DMS79 (cell line): ENCODE measurements around the gene LMOD1.

Experiments
- DNase-seq: peaks from one replicate; lab custom pipeline; 2025; lab: John Stamatoyannopoulos, UW

The LMOD1 gene

GRCh38 chr1:201891451-201892045 is 54.8 kb downstream of the LMOD1 start:
- DNase-seq = no peak

- no peak for DNase-seq
Measured at GRCh38 chr1:201890806-201891450, 55.4 kb downstream of the LMOD1 start.

GRCh38 chr1:201890223-201890622 is 56.1 kb downstream of the LMOD1 start:
- DNase-seq = no peak

DNA sequence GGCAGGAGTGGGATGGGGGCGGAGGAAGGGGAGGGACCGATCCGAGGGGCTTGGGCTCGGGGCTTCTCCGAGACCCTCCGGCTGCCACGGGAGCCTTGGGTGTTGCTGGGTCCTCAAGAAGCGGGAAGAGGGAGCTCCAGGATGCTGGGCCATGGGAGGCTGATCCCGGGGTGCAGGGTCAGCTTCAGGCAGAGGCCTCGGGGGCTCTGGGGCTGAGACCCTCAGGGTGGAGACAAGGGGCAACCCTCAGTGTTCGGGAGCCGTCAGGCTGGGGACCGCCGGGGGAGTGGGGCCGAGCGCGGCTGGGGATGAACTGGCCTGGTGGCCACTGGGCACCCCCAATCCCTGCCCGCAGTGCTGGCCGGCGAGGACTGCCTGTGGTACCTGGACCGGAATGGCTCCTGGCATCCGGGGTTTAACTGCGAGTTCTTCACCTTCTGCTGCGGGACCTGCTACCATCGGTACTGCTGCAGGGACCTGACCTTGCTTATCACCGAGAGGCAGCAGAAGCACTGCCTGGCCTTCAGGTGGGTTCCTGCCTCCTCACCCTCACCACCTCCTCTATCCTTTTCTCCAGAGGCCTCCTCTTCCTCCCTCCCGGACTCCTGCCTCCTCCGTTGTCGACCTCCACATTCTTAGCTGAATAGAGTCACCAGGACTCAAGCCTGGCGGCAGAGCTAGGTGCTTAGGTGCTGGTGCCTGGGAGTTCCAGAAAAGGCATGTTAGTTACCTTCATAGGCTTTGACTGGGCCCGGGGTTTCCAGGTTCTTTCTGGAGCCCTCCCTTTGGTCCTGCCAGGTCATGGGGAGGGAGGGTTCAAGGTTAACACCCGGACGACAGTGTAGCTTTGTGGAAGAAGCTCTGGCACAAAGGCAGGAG is 57.0 kb downstream of the LMOD1 start:
- no peak for DNase-seq

DNA sequence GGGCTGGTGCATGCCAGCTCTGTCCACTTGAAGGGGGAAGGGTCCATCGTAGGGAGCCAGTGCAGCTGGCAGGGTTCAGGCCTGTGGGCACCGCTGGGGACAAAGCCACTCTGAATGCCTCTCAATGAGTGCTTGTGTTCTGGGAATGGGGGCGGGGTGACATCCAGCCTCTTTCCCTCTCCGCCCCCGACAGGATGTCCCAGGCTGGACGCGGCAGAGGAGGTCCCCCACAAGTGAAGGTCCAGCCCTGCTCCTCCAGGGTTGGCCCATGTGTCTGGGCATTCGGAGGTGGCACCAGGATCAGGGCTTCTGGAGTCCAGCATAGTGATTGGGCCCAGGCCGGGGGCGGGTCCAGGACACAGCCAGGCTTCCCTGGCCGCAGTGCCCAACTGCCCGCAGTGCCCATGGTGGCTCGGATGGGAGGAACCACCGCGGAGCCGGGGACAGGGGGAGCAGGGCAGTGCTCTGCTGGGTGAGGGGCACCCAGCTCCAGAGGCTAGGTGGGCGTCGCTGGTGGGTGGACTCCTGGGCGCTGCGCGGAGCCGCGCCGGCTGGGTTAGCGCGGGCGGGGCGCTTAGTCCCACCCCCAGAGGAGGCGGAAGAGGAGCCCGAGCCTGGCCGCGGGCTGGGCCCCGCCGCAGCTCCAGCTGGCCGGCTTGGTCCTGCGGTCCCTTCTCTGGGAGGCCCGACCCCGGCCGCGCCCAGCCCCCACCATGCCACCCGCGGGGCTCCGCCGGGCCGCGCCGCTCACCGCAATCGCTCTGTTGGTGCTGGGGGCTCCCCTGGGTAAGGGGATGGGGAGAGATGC is 57.9 kb downstream of the LMOD1 start, which contains the start of gene SHISA4:
SHISA4 (plus strand) TSS at position 617 of the 808 bp plus-strand sequence; CDS start at position 714, 97 bp downstream.
- DNase-seq = peak; percentile 59

DNA sequence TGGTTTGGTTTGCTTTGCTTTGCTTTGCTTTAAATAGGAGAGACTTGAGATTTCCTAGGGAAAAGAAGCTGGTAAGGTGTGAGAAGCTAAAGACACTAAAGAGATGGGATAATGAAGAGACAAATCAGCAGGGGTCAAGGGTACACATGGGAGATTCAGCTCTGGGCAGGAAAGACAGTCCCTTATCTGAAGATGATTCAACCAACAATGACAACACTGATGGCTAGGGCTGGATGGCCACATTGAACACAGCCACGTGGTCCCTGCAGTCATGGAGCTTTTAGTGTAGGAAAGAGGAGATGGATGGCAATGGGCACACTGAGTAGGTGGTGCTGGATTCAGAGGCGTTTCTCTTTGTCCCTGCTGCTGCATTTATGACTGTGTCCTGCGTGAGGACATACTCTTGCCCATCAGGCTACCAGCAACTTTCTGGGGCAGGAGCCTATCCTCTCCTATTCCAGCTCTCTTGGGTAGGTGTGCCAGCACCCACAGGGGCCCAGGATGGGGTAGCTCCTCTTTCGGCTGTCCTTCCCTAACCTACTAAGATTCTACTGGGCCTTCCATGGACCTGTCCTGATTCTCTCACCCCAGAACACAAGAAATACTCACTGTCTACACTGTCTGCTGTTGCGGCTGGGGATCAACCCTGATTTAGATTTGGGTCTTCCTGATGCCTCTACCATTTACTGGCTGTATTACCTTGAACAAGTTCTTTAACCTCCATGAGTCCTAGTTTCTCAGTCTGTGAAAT is 59.1 kb downstream of the LMOD1 start:
- DNase-seq = no peak

DNA sequence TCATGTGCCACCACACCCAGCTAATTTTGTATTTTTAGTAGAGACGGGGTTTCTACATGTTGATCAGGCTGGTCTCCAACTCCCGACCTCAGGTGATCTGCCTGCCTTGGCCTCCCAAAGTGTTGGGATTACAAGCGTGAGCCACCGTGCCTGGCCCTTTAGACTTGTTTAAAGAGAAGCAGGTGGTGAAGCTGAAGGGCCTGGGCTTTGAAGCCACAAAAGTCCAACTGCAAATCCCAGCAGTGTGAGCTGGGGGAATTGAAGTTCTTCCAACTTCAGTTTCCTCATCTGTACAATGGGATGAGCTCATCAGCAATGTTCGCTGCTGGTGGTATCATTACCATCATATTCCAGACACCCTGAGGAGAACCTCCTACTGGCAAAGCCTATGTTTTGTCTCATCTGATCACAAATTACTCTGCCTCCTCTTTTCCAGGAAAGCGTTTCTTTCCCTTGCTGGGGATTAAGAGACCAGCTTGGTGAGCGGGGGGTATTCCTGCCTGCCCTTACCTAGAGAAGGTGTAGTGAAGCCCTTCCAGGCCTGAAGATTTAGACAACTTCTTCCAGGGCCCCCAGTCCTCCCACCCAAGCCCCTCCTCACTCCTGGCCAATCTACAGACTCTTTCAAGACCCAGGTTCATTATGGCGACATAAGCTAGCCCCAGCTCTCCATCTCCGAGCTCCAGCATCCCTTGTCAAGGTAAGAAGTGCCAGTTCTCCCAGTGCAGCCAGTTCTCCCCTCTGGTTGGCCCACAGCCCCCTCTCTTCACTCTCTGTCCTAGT is 60.1 kb downstream of the LMOD1 start:
- no peak for DNase-seq

DNA sequence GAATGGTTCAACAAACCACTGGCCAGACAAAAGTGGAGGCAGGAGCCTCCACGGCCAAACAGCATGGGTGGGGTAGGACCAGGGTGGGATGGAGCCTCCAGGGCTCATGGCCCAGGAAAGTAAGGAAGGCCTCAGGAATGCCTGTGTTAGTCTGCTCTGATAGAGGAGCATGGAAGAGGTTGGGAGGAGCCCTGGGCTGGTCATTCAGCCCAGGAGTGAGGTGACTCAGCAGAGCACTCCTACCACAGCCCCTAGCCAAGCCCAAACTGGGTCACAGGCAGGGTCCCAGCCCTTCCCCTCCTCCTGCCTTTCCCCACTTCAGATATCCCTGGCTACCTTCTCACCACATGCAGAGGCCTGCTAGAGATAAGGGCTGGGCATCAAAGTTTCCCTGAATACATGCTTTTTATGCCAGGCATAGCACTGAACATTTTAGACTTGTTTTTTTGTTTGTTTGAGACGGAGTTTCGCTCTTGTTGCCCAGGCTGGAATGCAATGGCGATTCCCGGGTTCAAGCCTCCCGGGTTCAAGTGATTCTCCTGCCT is 60.7 kb downstream of the LMOD1 start:
- no peak for DNase-seq

DNA sequence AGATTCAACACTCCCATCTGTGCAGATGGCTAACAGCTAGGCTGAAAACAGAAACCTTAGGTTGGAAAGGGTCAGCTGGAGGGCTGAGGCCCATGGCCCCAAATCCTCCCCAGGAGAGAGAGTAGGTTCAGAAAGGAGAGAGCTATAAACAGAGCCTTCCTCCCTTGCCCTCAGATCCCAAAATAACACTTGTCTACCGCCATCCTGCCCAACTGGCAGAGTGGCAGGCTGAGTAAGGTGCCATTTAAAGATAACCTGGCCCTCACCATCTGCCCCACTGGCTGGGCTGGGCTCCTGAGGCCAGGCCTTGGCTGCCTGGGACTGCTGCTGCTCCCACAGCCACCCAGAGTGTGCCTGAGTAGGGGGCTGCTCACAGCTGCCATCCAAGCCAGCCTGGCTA is 61.9 kb downstream of the LMOD1 start:
- no peak for DNase-seq

GRCh38 chr1:201883786-201884185 is 62.6 kb downstream of the LMOD1 start:
- DNase-seq = no peak

DNA sequence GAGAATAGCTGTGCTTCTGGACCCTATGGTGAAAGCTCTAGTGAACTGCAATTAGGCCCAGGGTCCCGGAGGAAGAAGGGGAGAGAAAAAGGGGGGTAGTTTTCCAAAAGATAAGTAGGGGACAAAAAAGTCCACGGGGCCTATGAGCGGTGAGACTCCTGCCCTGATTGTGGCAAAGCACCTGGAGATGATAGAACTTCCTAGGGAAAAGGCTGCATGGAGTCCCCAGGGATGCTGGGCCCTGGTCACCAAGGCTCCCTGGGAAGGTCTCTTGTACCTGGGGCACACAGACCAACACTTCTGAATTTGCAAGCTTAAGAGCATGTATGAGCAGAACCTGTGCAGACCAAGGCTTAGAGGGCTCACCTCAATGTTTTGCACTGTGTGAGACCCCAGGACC is 63.1 kb downstream of the LMOD1 start:
- no peak for DNase-seq

DNA sequence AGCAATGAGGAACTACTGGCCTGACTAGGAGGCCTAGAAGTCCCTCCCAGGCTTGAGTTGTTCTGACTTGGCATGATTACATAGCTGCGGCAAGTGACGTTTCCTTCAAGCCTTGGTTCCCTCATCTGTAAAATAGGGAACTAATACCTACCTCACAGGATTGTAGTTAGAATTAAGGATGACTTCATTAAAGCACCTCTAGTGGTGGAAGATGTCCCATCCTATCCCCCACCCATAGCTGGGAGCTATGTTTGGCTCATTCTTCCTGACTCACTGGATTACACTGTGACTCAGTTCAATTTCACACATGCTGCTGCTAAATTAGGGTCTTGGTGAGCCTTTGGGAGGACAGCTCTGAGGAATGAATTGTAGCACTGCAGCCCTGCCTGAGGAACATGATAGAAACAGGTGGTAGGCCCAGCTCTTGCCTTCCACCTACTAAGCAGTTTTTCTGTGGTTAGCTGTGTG is 63.6 kb downstream of the LMOD1 start:
- no peak for DNase-seq

DNA sequence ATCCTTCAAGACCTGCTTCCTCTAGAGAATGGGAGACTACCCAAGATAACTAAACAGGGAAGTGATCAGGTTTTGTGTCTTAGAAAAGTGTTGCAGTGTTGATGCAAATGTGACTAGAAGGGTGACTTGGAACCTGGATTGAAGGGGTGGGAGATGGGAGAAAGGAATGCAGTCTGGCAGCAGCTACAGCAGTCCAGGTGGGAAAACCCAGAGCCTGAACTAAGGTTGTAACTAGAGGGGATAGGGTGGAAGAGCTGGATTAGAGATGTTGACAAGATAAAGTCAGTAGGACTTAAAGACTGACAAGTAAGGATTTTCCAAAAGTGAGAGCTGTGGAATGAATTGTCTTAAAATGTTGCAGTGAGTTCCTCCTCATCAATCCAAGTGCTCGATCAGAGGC is 64.7 kb downstream of the LMOD1 start:
- no peak for DNase-seq

DNA sequence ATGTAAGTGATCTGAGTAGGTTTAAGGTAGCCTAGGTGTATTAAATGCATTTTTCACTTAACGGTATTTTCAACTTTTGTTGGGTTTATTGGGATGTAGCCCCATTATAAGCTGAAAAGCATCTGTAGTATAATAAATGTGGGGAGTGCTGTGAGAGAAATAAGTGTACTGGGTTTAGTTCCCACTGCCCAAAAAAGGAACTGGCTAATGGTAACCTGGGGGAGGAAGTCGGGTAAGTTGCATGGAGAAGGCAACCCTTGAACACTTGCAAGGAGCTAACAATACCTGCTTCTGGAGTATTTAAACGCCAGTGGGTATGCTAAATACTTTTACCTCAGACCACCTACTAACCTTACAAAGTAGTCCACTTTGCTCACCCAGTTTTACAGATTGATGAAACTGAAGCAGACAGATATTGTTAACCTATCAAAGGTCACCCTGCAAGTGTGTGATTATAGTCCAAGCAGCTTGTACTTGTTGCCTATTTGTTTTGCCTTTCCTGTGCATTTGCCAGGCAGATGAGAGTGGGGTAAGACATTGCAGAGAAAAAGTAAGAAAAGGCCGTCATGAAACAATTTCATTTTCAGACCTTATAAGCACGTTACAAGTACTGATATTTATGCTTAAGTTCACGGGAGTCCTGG is 65.3 kb downstream of the LMOD1 start:
- DNase-seq = no peak

DNA sequence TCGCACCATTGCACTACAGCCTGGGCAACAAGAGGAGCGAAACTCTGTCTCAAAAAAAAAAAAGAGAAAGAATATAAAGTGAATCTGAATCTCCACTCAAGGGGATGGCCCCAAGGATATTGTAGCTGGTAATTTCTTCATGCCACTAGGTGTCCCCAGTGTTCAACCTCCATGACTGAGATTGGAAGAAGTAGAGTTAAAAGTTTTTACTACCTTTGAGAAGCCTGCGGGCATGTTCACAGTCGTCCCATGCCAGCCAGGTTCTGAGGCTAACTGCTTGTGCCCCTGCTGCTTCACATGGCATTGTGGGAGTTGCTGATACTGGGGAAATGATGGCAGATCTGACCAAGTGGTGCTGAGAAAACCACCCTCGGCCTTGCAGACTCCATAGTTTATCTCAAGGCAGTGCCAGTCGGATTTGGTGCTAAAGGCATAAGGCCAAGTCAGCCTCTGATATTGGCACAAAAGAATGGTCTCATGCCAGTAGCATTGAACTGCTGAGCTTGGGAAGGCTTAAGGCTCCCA is 68.4 kb downstream of the LMOD1 start:
- no peak for DNase-seq

GRCh38 chr1:201876148-201876818 is 70.1 kb downstream of the LMOD1 start:
- no peak for DNase-seq

DNA sequence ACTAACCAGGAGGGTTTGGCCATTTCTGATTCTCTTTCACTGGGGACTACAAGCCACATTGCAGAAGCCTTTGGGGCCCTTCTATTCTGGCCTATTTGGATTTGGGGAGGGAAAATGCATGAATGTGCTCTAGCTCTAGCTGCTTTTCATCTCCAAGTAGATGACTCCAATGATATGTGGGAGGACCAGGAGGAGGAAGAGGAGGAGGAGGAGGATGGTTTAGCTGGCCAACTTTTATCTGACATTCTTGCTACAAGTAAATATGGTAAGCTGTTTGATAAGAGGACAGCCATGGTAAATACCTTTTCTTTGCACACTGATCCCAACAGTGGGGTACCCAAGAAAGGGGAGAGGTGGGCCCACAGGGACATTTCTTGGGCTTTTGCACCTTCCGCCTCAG is 71.7 kb downstream of the LMOD1 start:
- DNase-seq = no peak

GRCh38 chr1:201870397-201870796 is 76.0 kb downstream of the LMOD1 start:
- DNase-seq = no peak

DNA sequence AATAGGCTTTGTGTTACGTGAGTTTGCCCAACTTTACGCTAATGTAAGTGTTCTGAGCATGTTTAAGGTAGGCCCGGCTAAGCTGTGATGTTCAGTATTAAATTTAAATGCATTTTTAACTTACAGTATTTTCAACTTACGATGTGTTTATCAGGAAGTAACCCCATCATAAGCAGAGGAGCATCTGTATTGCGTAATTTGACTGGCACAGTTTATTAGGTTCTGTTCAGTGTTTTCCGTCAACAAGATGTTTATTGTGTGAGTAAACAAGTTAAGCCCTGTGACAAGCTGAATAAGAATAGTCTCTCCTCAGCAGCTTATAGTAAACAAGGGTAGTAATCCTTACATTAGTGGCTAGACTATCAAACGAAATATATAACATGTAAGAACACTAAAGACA is 84.9 kb downstream of the LMOD1 start:
- no peak for DNase-seq
